ENCODE measurements around the gene SRR.

SRR gene

DNA sequence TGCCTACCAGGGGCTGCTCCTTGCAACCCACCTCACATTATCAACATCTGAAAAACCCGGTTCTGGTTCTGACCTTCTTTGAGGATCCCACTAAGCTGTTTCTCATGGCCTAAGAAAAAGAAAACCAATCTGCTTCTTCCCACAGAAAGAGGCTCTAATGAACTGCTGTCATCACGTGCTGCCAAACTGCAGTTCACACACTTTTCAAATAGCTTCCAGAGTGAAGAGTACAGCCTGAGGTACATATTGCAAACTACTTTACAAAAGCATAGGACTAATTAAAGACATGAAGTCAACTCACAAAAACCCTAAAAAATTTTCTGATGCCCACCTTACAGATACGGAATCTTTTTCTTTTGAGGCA, 36.9 kb upstream of the SRR start:
- Histone ChIP-seq H3K27ac (ENCODE audit: low read depth, low read length) (no peak overlapping the region), H3K36me3 (ENCODE audit: control insufficient read depth in 5 of 5, insufficient read depth in 5 of 5, low read length in 5 of 5) (peaks cover 3 to 12% (median 5%) of the 10 kb centered on the region in 5 donors), H3K27me3 (ENCODE audit: control insufficient read depth in 5 of 5, insufficient read depth in 4 of 5, low read length in 5 of 5) (no peaks in the 10 kb centered on the region), H3K9me3 (ENCODE audit: control insufficient read depth in 5 of 5, low read length in 5 of 5) (no peaks in the 10 kb centered on the region), H3K4me3 (ENCODE audit: low read depth in 1 of 5, low read length in 5 of 5) (no peak overlapping the region), H3K9ac (ENCODE audit: low read length in 5 of 5) (no peak overlapping the region), H3K4me1 (ENCODE audit: control insufficient read depth in 5 of 5, insufficient read depth in 5 of 5, low read length in 5 of 5) (peaks cover 2 to 36% (median 22%) of the 10 kb centered on the region in 5 donors)

DNA sequence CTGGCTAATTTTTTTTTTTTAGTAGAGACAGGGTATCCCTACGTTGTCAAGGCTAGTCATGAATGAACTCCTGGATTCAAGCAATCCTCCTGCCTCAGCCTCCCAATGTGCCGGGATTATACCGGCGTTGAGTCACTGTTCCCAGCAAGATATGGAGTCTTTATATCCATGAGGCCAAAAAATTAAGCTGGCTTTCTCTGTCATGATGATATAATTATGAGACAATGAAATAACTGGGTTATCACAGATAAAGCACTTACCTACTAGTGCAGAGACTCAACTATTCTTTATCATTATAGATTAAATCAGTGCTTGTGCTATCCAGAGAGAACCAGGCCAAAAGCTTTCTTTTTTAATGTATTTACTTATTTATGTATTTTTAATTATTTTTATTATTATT, 36.4 kb upstream of the SRR start:
- Histone ChIP-seq H3K27me3 (ENCODE audit: control insufficient read depth in 5 of 5, insufficient read depth in 4 of 5, low read length in 5 of 5) (no peaks in the 10 kb centered on the region), H3K27ac (ENCODE audit: low read depth, low read length) (no peak overlapping the region), H3K36me3 (ENCODE audit: control insufficient read depth in 5 of 5, insufficient read depth in 5 of 5, low read length in 5 of 5) (peaks cover 3 to 12% (median 5%) of the 10 kb centered on the region in 5 donors), H3K4me3 (ENCODE audit: low read depth in 1 of 5, low read length in 5 of 5) (no peak overlapping the region), H3K9ac (ENCODE audit: low read length in 5 of 5) (no peak overlapping the region), H3K4me1 (ENCODE audit: control insufficient read depth in 5 of 5, insufficient read depth in 5 of 5, low read length in 5 of 5) (peaks cover 0 to 33% (median 20%) of the 10 kb centered on the region in 5 donors), H3K9me3 (ENCODE audit: control insufficient read depth in 5 of 5, low read length in 5 of 5) (no peaks in the 10 kb centered on the region)

DNA sequence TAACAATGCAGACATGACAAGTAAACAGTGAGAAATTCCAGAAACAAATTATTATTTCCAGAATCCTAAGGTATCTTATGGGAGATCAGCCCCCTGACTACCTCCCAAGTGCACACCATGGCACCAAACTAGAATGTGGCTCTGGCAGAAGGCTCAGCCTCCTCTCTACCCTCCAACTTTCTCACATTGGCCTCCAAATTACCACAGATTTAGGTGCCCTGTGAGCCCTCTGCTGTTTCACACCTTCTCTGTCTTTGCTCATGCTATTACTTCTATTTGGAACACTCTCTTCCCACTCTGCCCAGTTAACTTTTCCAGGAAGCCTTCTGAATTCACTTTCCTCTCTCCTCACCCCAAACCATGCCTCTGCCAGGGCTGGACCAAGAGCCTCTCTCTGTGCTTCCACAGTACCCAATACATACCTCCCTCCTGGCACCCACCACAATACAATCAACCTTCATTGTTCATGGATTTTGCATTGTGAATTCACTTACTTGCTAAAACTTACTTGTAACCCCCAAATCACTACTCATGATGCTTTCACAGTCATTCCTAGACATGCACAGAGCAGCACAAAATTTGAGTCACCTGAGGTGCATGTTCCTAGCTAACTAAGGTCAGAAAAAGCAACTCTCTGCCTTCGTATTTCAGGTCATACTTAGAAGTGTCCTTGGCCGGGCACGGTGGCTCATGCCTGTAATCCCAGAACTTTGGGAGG, 31.6 kb upstream of the SRR start:
- peaks cover 3 to 34% (median 11%) of the 10 kb centered on the region in 5 donors for H3K36me3 ChIP-seq (ENCODE audit: control insufficient read depth in 5 of 5, insufficient read depth in 5 of 5, low read length in 5 of 5)
- H3K9me3 ChIP-seq (ENCODE audit: control insufficient read depth in 5 of 5, low read length in 5 of 5) = no peaks in the 10 kb centered on the region
- no peak overlapping the region for H3K4me3 ChIP-seq (ENCODE audit: low read depth in 1 of 5, low read length in 5 of 5)
- no peaks in the 10 kb centered on the region for H3K27me3 ChIP-seq (ENCODE audit: control insufficient read depth in 5 of 5, insufficient read depth in 4 of 5, low read length in 5 of 5)
- H3K27ac ChIP-seq (ENCODE audit: low read depth, low read length) = no peak overlapping the region
- peaks cover 0 to 11% (median 2%) of the 10 kb centered on the region in 5 donors for H3K4me1 ChIP-seq (ENCODE audit: control insufficient read depth in 5 of 5, insufficient read depth in 5 of 5, low read length in 5 of 5)
- no peak overlapping the region for H3K9ac ChIP-seq (ENCODE audit: low read length in 5 of 5)

DNA sequence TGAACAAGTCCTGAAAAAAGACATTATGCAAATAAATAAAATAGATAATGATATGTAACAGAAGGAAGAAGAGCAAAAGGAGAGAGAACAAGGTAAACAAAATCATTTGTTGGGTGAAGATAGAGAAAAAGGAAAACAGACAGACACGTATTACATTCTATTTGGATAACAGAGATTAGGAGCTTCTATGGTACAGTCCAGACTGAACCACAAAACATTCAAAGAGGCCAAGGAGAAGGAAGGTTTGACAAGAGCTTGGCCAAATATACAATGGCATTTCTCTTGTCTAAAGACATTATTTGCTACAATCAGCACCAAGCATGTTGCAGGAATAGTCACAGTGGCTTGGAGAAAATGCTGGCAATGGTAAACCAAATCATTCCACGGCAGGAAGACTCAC, 29.3 kb upstream of the SRR start:
- no peak overlapping the region for H3K4me3 ChIP-seq (ENCODE audit: low read depth in 1 of 5, low read length in 5 of 5)

DNA sequence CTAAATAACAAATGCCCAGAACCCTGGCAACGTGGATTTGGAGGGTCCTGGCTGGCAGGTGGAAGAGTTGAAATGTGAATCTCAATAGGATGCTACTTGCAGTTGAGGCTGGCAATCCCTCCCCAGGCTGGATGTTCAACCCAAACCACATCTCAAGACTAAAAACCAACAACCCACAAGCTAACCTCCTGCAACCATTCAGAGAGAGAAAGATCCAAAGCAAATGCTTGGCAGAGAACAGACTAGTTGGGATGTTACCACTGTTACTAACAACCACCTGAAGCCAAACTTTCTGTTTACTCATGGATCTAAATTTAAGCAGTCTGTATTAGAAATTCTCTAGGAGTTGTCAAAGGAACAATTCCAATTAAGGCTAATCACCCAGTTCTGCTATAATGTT, 28.0 kb upstream of the SRR start:
- Histone ChIP-seq H3K27me3 (ENCODE audit: control insufficient read depth in 5 of 5, insufficient read depth in 4 of 5, low read length in 5 of 5) (no peaks in the 10 kb centered on the region), H3K4me3 (ENCODE audit: low read depth in 1 of 5, low read length in 5 of 5) (no peak overlapping the region), H3K9me3 (ENCODE audit: control insufficient read depth in 5 of 5, low read length in 5 of 5) (no peaks in the 10 kb centered on the region), H3K4me1 (ENCODE audit: control insufficient read depth in 5 of 5, insufficient read depth in 5 of 5, low read length in 5 of 5) (peaks cover 0 to 4% (median 0%) of the 10 kb centered on the region in 5 donors), H3K9ac (ENCODE audit: low read length in 5 of 5) (no peak overlapping the region), H3K27ac (ENCODE audit: low read depth, low read length) (no peak overlapping the region), H3K36me3 (ENCODE audit: control insufficient read depth in 5 of 5, insufficient read depth in 5 of 5, low read length in 5 of 5) (peaks cover 14 to 48% (median 20%) of the 10 kb centered on the region in 5 donors)

More for the DNA sequence above, 29.3 kb upstream of the SRR start:
- H3K9me3 ChIP-seq (ENCODE audit: control insufficient read depth in 5 of 5, low read length in 5 of 5) = no peaks in the 10 kb centered on the region
- H3K4me1 ChIP-seq (ENCODE audit: control insufficient read depth in 5 of 5, insufficient read depth in 5 of 5, low read length in 5 of 5) = peaks cover 0 to 11% (median 2%) of the 10 kb centered on the region in 5 donors
- peaks cover 8 to 42% (median 16%) of the 10 kb centered on the region in 5 donors for H3K36me3 ChIP-seq (ENCODE audit: control insufficient read depth in 5 of 5, insufficient read depth in 5 of 5, low read length in 5 of 5)
- no peak overlapping the region for H3K27ac ChIP-seq (ENCODE audit: low read depth, low read length)
- no peak overlapping the region for H3K9ac ChIP-seq (ENCODE audit: low read length in 5 of 5)
- no peaks in the 10 kb centered on the region for H3K27me3 ChIP-seq (ENCODE audit: control insufficient read depth in 5 of 5, insufficient read depth in 4 of 5, low read length in 5 of 5)

- H3K9ac ChIP-seq (ENCODE audit: low read length in 5 of 5) = no peak overlapping the region
- no peaks in the 10 kb centered on the region for H3K4me1 ChIP-seq (ENCODE audit: control insufficient read depth in 5 of 5, insufficient read depth in 5 of 5, low read length in 5 of 5)
- no peaks in the 10 kb centered on the region for H3K9me3 ChIP-seq (ENCODE audit: control insufficient read depth in 5 of 5, low read length in 5 of 5)
- no peak overlapping the region for H3K27ac ChIP-seq (ENCODE audit: low read depth, low read length)
- H3K4me3 ChIP-seq (ENCODE audit: low read depth in 1 of 5, low read length in 5 of 5) = no peak overlapping the region
- H3K36me3 ChIP-seq (ENCODE audit: control insufficient read depth in 5 of 5, insufficient read depth in 5 of 5, low read length in 5 of 5) = peaks cover 20 to 65% (median 33%) of the 10 kb centered on the region in 5 donors
- H3K27me3 ChIP-seq (ENCODE audit: control insufficient read depth in 5 of 5, insufficient read depth in 4 of 5, low read length in 5 of 5) = no peaks in the 10 kb centered on the region
Measured at GRCh38 chr17:2277429-2278170, 26.1 kb upstream of the SRR start.

- H3K27me3 ChIP-seq (ENCODE audit: control insufficient read depth in 5 of 5, insufficient read depth in 4 of 5, low read length in 5 of 5) = no peaks in the 10 kb centered on the region
- no peak overlapping the region for H3K27ac ChIP-seq (ENCODE audit: low read depth, low read length)
- H3K9ac ChIP-seq (ENCODE audit: low read length in 5 of 5) = no peak overlapping the region
- no peaks in the 10 kb centered on the region for H3K9me3 ChIP-seq (ENCODE audit: control insufficient read depth in 5 of 5, low read length in 5 of 5)
- H3K36me3 ChIP-seq (ENCODE audit: control insufficient read depth in 5 of 5, insufficient read depth in 5 of 5, low read length in 5 of 5) = peaks cover 12 to 67% (median 42%) of the 10 kb centered on the region in 5 donors
- H3K4me3 ChIP-seq (ENCODE audit: low read depth in 1 of 5, low read length in 5 of 5) = no peak overlapping the region
- peaks cover 0 to 6% (median 0%) of the 10 kb centered on the region in 5 donors for H3K4me1 ChIP-seq (ENCODE audit: control insufficient read depth in 5 of 5, insufficient read depth in 5 of 5, low read length in 5 of 5)
Measured at GRCh38 chr17:2279707-2280106, 24.0 kb upstream of the SRR start.

DNA sequence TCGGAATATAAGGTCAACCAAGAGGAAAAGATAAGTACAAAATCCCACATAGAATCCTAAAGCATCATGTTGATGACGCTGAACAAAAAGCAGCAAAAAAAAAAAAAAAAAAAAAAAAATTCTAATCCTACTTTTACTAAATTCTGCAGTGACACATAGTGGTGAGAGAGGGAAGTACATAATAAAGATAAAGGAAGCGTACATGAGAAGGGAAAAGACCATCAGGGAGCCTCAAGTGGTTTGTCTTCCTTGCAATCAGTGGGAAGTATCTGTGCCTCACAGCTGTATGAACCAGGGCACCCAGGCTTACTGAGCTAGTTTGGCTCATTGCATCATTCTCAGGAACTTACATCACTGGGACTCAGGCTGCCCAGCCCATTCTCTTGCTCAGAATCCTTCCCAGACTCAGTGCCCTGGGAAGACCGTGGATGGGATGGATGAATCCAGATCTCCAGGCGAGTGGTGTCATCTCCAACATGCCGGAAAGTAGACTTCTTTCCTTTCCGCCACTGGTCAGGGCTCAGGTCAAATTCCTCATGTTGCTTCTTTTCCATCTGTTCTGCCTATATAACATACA, 21.4 kb upstream of the SRR start:
- Histone ChIP-seq H3K36me3 (ENCODE audit: control insufficient read depth in 5 of 5, insufficient read depth in 5 of 5, low read length in 5 of 5) (peaks cover 15 to 57% (median 44%) of the 10 kb centered on the region in 5 donors), H3K27ac (ENCODE audit: low read depth, low read length) (no peak overlapping the region), H3K9me3 (ENCODE audit: control insufficient read depth in 5 of 5, low read length in 5 of 5) (no peaks in the 10 kb centered on the region), H3K4me3 (ENCODE audit: low read depth in 1 of 5, low read length in 5 of 5) (no peak overlapping the region), H3K27me3 (ENCODE audit: control insufficient read depth in 5 of 5, insufficient read depth in 4 of 5, low read length in 5 of 5) (no peaks in the 10 kb centered on the region), H3K9ac (ENCODE audit: low read length in 5 of 5) (no peak overlapping the region), H3K4me1 (ENCODE audit: control insufficient read depth in 5 of 5, insufficient read depth in 5 of 5, low read length in 5 of 5) (peaks cover 0 to 6% (median 0%) of the 10 kb centered on the region in 5 donors)

DNA sequence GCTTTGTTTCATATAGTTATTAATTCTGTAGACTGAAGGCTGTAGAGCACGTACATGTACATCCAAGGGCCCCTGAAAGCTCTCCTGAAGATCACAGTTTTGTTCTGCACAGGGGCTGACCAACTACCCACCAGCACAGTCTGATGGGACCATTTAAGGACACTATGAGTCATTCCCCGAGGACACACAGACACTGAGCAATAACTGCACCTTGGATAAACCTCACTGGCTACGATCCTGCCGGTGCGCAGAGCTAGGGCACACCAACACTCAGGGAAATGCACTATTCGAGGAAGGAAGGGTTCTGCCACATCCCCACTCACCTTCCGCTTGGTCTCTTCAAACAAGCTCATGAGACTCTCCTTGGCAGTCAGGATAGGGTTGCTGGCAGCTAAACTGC, 20.4 kb upstream of the SRR start:
- H3K36me3 ChIP-seq (ENCODE audit: control insufficient read depth in 5 of 5, insufficient read depth in 5 of 5, low read length in 5 of 5) = peaks cover 15 to 63% (median 50%) of the 10 kb centered on the region in 5 donors

More for the DNA sequence above, 20.4 kb upstream of the SRR start:
- peaks cover 0 to 6% (median 0%) of the 10 kb centered on the region in 5 donors for H3K4me1 ChIP-seq (ENCODE audit: control insufficient read depth in 5 of 5, insufficient read depth in 5 of 5, low read length in 5 of 5)
- no peak overlapping the region for H3K4me3 ChIP-seq (ENCODE audit: low read depth in 1 of 5, low read length in 5 of 5)
- H3K27me3 ChIP-seq (ENCODE audit: control insufficient read depth in 5 of 5, insufficient read depth in 4 of 5, low read length in 5 of 5) = no peaks in the 10 kb centered on the region
- H3K27ac ChIP-seq (ENCODE audit: low read depth, low read length) = no peak overlapping the region
- H3K9ac ChIP-seq (ENCODE audit: low read length in 5 of 5) = no peak overlapping the region
- H3K9me3 ChIP-seq (ENCODE audit: control insufficient read depth in 5 of 5, low read length in 5 of 5) = no peaks in the 10 kb centered on the region
